Mucosa of gallbladder (tissue), 1 donor: Measurements from ENCODE around the gene CARD10. TPM values are rescaled to one million over a fixed set of nuclear protein-coding genes. Genes with fewer than 3 reads are reported as not detected.
"Not testable (repeated sequence)": the region's sequence is repeated elsewhere in the genome, so short reads cannot be mapped to it uniquely, and the experiment has no call there.

ENCODE experiments used
- DNase-seq: peaks from one replicate; pipeline ENCODE4 v3.0.0-alpha.2; 2020; ENCODE audit warnings: low spot score
- total RNA-seq: library from RNA; stranded (reverse); gene quantifications from one replicate; pipeline ENCODE4 v1.2.1, GENCODE V29; 2021
- donor health status: DM: no; HTN: no; CAD: no.

CARD10 gene
- total RNA-seq, 1 donor from 2014 or later, result 62.8 TPM

- DNase-seq, result not testable (repeated sequence)
Measured at GRCh38 chr22:37527081-37527752, 8.0 kb upstream of the CARD10 start.

GRCh38 chr22:37526376-37526775 lies 7.2 kb upstream of the CARD10 start:
- DNase-seq, result no peak

- no peak for DNase-seq
Measured at GRCh38 chr22:37525746-37526350, 6.6 kb upstream of the CARD10 start.

- no peak for DNase-seq
Measured at GRCh38 chr22:37525073-37525745, 6.0 kb upstream of the CARD10 start.

GRCh38 chr22:37522482-37522881 lies 3.3 kb upstream of the CARD10 start:
- no peak for DNase-seq

- peak; percentile 59 for DNase-seq
Measured at GRCh38 chr22:37521236-37521739, 2.1 kb upstream of the CARD10 start.

GRCh38 chr22:37520776-37521191 lies 1.6 kb upstream of the CARD10 start:
- no peak for DNase-seq

GRCh38 chr22:37518509-37519267 lies 527 bp downstream of the CARD10 start:
- DNase-seq, result no peak

- no peak for DNase-seq
Measured at GRCh38 chr22:37517826-37518450, 1.3 kb downstream of the CARD10 start.

- DNase-seq, result no peak
Measured at GRCh38 chr22:37516456-37516855, 2.8 kb downstream of the CARD10 start.

GRCh38 chr22:37515901-37516300 lies 3.3 kb downstream of the CARD10 start:
- DNase-seq, result no peak

GRCh38 chr22:37514526-37515051 lies 4.6 kb downstream of the CARD10 start:
- DNase-seq, result no peak

GRCh38 chr22:37511395-37512104 lies 7.7 kb downstream of the CARD10 start:
- DNase-seq, result no peak

GRCh38 chr22:37510091-37510490 lies 9.1 kb downstream of the CARD10 start:
- no peak for DNase-seq

- no peak for DNase-seq
Measured at GRCh38 chr22:37509059-37509860, 10.0 kb downstream of the CARD10 start.

GRCh38 chr22:37508431-37508992 lies 10.7 kb downstream of the CARD10 start:
- DNase-seq, result no peak

- DNase-seq, result no peak
Measured at GRCh38 chr22:37507731-37508130, 11.5 kb downstream of the CARD10 start.

GRCh38 chr22:37505989-37506388 lies 13.2 kb downstream of the CARD10 start:
- no peak for DNase-seq

- no peak for DNase-seq
Measured at GRCh38 chr22:37505565-37505964, 13.7 kb downstream of the CARD10 start.

- DNase-seq, result no peak
Measured at GRCh38 chr22:37504964-37505363, 14.3 kb downstream of the CARD10 start.
